HG02642 (cell line): ENCODE data around the gene MC1R.
"Not testable (repeated sequence)": the region's sequence is repeated elsewhere in the genome, so short reads cannot be mapped to it uniquely, and the experiment has no call there.

Experiments used
- ATAC-seq: cut with Tn5 transposase; IDR thresholded peaks from one replicate; pipeline ENCODE4 v1.9.1; 2021; ENCODE audit warnings: mild to moderate bottlenecking; ENCODE audit not compliant: unreplicated experiment, poor library complexity

MC1R gene

DNA sequence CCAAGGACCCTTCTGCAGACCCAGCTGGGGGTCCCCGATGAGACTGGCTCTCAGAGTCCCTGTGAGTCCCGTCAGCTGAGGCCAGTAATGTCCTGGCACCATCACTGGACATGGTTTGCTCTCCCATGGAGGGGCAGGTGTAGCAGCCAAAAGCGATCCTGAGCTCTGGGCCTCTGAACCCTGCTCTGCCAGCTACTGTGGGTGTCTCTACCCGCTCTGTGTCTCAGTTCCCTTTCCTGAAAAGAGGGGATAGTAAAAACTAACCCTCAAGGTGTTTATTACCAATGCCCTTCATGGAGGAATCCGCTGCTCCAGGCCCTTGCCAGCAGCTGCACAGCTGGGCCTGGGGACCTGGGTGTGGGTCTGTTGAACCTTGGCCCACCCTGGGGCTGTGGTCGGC lies 13.3 kb downstream of the MC1R start:
- no peak for ATAC-seq

DNA sequence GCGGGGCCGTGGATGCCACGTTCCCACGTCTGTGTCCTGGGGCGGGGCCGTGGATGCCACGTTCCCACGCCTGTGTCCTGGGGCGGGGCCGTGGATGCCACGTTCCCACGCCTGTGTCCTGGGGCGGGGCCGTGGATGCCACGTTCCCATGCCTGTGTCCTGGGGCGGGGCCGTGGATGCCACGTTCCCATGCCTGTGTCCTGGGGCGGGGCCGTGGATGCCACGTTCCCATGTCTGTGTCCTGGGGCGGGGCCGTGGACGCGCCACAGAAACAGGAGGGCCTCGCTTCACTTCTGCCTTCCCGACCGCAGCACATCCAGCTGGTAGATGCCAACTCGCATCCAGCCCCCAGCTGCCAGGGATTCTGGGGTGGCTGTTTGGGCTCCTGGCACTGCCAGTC lies 15.4 kb downstream of the MC1R start:
- ATAC-seq = not testable (repeated sequence)

- no peak for ATAC-seq
Observed at GRCh38 chr16:89934611-89935553, 16.2 kb downstream of the MC1R start.

DNA sequence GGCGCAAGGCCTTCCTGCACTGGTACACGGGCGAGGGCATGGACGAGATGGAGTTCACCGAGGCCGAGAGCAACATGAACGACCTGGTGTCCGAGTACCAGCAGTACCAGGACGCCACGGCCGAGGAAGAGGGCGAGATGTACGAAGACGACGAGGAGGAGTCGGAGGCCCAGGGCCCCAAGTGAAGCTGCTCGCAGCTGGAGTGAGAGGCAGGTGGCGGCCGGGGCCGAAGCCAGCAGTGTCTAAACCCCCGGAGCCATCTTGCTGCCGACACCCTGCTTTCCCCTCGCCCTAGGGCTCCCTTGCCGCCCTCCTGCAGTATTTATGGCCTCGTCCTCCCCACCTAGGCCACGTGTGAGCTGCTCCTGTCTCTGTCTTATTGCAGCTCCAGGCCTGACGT lies 17.0 kb downstream of the MC1R start:
- ATAC-seq = not testable (repeated sequence)

DNA sequence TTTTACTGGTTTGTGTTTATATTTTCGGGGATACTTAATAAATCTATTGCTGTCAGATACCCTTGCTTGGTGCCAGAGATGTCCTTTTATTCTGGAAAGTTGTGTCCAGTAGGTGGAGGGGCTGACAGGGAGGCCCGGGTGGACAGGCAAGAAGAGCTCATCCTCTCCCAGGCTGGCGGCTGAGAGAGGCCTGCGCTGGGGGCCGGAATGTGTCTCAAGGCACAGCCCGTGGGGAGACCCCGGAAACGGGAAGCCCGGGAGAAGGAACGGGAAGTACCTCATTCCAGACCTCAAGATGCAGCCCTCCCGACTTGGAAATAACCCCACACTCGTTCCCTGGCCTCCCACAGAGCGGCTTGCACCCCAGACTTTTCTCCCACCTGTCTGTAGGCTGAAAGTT lies 17.4 kb downstream of the MC1R start:
- no peak for ATAC-seq

- no peak for ATAC-seq
Observed at GRCh38 chr16:89936508-89936907, 17.8 kb downstream of the MC1R start.

- no peak for ATAC-seq
Observed at GRCh38 chr16:89936981-89937380, 18.3 kb downstream of the MC1R start.

DNA sequence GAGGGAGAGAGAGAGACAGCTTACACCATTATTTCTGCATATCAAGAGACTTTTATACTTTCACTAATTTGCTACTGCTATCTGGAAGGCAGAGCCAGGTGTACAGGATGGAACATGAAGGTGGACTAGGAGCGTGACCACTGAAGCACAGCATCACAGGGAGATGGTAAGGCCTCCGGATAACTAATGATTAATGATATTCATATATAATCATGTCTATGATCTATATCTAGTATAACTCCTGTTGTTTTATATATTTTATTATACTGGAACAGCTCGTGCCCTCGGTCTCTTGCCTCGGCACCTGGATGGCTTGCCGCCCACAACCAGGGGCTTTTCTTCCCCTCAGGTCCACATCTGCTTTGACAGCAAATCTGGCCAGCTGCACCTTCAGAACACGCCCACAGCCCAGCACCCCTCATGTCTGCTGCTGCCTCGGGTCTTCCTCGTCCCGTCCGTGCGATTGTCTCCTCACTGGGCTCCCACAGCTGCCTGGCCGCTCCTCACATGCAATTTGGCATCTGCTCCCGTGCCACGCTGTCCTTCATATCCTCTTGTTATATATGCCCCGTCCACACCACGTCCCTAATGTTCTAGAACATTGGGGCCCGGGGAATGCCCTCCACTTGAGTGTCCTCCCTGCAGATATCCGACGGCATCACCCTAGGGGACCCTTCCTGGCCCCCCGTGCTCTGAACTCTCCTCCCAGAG lies 19.7 kb downstream of the MC1R start:
- ATAC-seq = no peak

DNA sequence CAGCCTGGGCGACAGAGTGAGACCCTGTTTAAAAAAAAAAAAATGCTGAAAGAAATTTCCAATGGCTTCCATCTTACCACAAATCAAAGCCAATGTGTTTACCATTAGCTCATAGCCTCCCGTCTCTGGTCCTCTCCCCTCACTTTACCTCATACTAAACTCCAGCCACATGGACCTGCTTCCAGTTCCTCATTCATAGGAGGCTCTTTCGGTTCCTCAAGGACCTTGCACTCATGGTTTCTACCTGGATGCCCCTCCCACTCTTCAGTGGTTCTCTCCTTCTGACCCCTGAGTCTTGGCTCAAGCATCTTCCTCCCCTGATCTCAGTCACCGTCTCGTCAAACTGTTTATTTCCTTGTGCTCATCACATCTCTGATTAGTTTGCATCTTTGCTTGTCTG lies 26.1 kb downstream of the MC1R start:
- ATAC-seq = no peak

DNA sequence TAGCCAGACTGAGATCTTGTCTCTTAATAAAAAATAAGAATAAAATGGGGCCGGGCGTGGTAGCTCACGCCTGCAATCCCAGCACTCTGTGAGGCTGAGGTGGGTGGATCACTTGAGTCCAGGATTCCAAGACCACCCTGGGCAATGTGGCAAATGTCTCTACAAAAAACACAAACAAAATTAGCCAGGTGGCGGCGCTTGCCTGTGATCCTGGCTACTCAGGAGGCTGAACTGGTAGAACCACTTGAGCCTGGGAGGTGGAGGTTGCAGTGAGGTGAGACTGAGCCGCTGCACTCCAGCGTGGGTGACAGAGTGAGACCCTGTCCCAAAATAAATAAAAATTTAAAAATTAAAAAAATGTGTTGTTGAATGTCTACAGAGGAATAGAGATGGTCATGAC lies 27.0 kb downstream of the MC1R start:
- no peak for ATAC-seq

DNA sequence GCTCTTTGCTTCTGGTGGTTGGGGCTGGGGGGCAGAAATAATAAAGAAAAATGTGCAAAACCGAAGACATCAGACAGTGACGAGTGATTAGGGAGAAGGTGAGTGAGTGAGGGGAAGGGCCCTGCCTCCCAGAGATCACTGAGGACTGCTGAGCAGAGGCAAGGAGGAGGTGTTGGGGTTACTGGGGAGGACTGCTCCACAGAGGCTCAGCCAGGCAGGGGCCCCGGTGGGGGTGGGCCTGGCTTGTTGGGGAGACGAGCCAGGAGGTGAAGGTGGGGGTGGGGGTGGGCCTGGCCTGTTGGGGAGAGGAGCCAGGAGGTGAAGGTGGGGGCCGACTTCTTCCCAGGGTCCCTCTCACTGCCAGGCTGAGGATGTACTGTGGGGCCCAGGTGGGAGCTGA lies 27.9 kb downstream of the MC1R start:
- ATAC-seq = no peak

DNA sequence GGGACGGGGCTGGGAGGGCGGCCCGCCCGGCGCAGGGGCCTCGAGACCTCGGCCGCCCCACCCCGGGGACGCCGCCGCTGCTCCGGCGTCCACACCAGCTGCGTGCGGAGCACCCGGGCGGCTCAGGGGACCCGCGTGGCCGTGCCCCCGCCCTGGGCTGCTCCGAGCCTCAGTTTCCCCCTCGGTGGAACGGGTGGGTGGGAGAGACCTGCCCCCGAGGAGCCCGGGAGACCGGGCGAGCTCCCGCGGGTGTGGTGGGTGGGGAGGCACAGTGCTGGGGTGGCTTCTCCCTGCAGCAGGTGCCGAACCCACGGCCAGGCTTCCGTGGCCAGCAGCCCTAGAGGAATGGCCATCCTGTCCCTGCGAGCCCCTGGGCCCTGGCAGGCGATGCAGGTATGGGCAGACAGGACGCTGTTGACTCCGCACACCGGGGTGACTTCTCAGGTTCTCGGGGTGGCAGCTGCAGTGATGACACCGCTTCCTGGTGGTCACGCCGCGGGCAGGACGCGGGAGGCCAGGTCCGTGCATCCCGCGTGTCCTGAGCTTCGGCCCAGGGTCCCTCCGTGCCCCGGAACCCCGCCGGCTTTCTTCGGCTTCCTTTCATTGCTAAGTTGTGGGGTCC lies 30.6 kb downstream of the MC1R start:
- ATAC-seq = no peak

DNA sequence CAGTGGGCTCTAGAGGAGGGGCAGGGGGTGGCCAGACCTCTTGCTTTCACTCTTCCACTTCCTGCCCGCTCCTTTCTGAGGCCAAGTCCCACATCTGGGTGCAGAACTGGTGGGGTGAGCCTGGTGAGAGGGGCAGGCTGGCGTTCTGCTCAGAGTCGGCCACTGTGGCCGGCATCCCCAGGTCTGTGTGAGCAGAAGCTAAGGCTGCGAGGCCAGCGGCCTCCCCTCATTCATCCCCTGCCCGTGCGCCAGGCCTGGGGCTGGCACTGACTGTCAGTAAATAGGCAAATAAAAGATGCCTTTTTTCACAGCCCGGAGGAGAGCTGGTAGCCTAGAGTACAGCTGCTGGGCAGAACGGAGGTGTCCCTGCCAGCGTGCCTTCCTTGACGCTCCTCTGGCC lies 31.1 kb downstream of the MC1R start:
- no peak for ATAC-seq

DNA sequence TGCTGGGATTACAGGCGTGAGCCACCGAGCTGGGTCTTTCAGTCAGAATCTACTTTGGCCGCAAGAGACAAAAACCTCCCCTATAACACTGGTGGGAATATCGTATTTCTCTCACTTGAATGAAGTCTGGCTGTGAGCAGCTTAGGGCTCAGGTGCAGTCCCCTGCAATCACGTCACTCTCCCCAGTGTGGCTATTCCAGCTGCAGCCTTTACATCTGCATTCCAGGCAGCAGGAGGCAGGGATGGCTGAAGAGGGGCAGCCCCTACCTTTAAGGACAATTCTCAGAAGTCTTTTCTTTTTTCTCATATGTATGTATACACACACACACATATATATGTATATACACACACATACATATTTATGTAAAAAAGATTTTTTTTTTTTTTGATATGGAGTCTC lies 32.8 kb downstream of the MC1R start:
- ATAC-seq = no peak

DNA sequence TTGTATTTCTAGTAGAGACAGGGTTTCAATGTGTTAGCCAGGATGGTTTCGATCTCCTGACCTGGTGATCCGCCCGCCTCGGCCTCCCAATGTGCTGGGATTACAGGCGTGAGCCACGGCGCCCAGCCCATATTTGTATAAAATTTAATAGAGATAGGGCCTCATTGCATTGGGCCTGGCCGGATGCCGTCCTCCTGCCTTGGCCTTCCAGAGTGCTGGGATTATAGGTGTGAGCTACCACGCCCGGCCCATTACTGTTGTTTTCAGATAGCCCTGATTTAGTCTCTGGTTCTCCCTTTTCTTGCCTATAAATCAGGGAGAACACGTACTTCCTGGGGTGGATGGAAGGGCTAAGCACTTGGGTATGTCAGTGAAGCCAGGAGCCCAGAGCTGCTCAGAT lies 33.4 kb downstream of the MC1R start:
- no peak for ATAC-seq

DNA sequence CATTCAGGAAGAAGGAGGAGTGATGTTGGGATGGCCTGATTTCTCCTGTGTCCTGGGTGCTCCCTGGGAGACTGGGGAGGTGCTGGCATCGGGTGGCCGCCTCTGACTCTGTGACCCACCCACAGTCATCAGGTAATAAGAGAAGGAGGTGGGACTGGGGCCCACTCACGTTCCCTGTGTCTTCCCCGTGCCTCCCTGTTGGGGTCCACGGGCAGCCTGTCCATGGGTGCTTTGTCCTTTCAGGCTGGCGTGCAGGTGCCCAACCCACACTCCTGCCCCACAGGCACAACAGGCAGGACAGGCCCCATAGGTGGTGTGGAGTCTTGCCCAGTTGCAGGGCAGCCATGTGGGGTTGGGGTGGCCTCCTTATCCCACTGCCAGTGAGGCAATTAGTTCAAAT lies 33.9 kb downstream of the MC1R start:
- no peak for ATAC-seq

DNA sequence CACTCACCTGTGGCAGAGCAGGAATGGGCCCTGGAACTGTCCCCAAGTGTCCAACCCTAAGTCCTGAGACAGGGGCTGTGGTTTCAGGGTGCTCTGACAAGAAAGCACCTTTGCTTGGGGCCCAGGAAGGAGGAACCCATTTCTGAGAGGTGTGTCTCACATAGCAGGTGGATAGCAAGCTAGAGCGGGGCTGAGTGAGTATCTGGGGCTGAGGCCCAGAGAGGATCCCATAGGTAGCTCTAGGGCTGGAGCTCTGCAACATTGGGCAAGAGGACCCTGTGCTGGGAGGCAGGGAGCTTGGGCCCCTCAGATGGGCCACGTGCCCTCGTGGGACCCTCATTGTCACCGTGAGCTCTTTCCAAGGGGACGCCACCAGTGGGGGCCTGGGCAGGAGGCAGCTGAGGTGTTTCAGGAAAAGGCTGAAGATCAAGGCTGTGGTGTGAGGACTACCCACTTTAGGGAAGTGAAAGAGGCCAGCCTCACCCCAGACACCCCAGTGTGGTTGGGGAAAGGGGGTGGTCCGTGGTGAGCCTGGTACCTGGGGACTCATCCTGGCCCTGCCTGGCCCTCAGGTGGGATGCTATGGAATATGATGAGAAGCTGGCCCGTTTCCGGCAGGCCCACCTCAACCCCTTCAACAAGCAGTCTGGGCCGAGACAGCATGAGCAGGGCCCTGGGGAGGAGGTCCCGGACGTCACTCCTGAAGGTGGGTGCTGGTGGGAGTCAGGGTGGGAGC lies 35.2 kb downstream of the MC1R start:
- ATAC-seq = no peak

- no peak for ATAC-seq
Observed at GRCh38 chr16:89954462-89954861, 35.8 kb downstream of the MC1R start.

GRCh38 chr16:89955001-89955685 lies 36.5 kb downstream of the MC1R start:
- no peak for ATAC-seq
